ENCODE measurements around the gene ASCC1.

ASCC1 gene

DNA sequence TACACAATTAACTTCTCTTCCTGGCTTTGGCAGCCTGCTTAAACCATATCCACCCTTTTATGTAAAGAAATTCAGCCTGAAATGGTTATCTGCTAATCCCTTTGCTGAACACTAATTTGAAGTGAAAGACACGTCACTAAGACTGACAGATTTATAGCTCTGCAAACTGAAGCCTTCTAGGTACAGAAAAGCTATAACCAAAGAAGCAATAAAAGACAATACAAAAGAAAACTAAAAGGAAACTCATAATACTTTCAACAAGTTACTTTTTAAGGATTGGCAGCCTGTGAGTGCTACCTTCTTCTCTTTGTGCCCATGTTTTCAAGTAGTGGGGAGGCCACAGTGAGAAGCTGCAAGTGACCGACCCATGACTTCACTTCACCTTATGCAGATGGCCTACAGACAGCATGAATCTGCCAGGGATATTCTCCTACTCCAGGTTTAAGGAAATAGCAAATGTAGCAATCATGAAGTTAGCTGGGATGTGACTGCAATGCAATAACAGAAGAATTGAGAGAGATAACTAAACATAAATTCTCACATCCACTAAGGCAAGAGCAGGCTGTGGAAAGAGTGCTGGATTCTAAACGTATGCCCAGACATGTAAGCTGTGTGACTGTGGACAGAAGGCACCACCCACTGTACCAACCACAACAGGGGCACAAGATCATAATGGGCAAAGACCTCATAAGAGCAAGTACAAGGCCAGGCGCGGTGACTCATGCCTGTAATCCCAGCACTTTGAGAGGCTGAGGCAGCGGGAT lies 117.1 kb downstream of the ASCC1 start:
- Histone ChIP-seq H3K27ac (ENCODE audit: low read depth, low read length) (no peak overlapping the region), H2BK15ac (replicated peaks; ENCODE audit: low read depth) (no peak overlapping the region), H2BK5ac (ENCODE audit: low read length) (no peak overlapping the region), H3K79me2 (ENCODE audit: control insufficient read depth, insufficient read depth, low read length) (no peaks in the 10 kb centered on the region), H3K36me3 (ENCODE audit: control insufficient read depth, insufficient read depth, low read length) (no peaks in the 10 kb centered on the region), H3K4ac (ENCODE audit: low read depth, low read length) (no peak overlapping the region), H3K4me1 (ENCODE audit: control insufficient read depth, low read depth, low read length) (no peaks in the 10 kb centered on the region), H3K4me3 (ENCODE audit: low read length) (no peak overlapping the region), H3K79me1 (ENCODE audit: low read length) (no peaks in the 10 kb centered on the region), H3K9ac (ENCODE audit: low read length) (no peak overlapping the region), H2AK5ac (ENCODE audit: low read length) (no peak overlapping the region), H3K56ac (ENCODE audit: low read length) (no peak overlapping the region), H4K8ac (ENCODE audit: low read depth, low read length) (no peak overlapping the region), H3K4me2 (ENCODE audit: low read length) (no peak overlapping the region), H3K18ac (ENCODE audit: low read length) (no peak overlapping the region), H3K23ac (ENCODE audit: low read length) (no peak overlapping the region), H3K27me3 (ENCODE audit: insufficient read depth, low read length, poor library complexity) (no peaks in the 10 kb centered on the region), H4K5ac (ENCODE audit: low read length) (no peak overlapping the region), H2BK120ac (ENCODE audit: low read depth, low read length) (no peak overlapping the region)
- WGBS (ENCODE audit: extremely low coverage, insufficient coverage, low lambda C conversion rate), result no CpG with 5 or more reads among the region's 6 CpGs
- DNase-seq, result no peak

DNA sequence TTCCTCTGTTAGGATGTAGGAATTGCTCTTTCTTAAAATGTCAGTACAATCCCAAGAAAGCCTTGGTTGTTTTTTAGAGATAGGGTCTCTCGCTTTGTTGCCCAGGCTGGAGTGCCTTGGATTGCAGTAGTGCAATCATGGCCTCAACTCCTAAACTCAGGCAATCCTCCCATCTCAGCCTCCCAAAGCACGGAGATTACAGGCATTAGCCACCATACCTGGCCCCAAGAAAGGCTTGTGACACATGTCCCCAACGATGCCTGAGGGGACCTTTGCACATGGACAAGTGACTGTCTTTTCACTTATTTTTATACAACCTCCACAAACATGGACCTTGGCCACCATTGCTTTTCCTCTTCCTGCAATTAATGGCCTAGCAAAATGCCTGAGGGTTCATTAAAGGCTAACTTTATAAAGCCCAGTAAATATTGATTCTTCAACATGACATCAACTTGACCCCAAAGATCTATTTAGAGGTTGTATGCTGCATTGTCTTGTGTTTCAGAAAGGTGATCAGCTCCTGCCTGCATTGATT lies 117.7 kb downstream of the ASCC1 start:
- H3K79me1 ChIP-seq (ENCODE audit: low read length), result no peaks in the 10 kb centered on the region
- no peak overlapping the region for H3K27ac ChIP-seq (ENCODE audit: low read depth, low read length)
- WGBS (ENCODE audit: extremely low coverage, insufficient coverage, low lambda C conversion rate), result no CpG with 5 or more reads among the region's 3 CpGs
- H3K23ac ChIP-seq (ENCODE audit: low read length), result no peak overlapping the region
- no peak overlapping the region for H3K4ac ChIP-seq (ENCODE audit: low read depth, low read length)
- H2AK5ac ChIP-seq (ENCODE audit: low read length), result no peak overlapping the region
- no peak overlapping the region for H3K18ac ChIP-seq (ENCODE audit: low read length)
- no peak overlapping the region for H3K9ac ChIP-seq (ENCODE audit: low read length)
- H3K79me2 ChIP-seq (ENCODE audit: control insufficient read depth, insufficient read depth, low read length), result no peaks in the 10 kb centered on the region
- no peak overlapping the region for H3K4me2 ChIP-seq (ENCODE audit: low read length)
- no peak overlapping the region for H3K56ac ChIP-seq (ENCODE audit: low read length)
- DNase-seq, result no peak
- H4K8ac ChIP-seq (ENCODE audit: low read depth, low read length), result no peak overlapping the region
- no peak overlapping the region for H3K4me3 ChIP-seq (ENCODE audit: low read length)
- H2BK5ac ChIP-seq (ENCODE audit: low read length), result no peak overlapping the region
- no peaks in the 10 kb centered on the region for H3K4me1 ChIP-seq (ENCODE audit: control insufficient read depth, low read depth, low read length)
- no peak overlapping the region for H2BK120ac ChIP-seq (ENCODE audit: low read depth, low read length)
- H3K27me3 ChIP-seq (ENCODE audit: insufficient read depth, low read length, poor library complexity), result no peaks in the 10 kb centered on the region
- H3K36me3 ChIP-seq (ENCODE audit: control insufficient read depth, insufficient read depth, low read length), result no peaks in the 10 kb centered on the region
- no peak overlapping the region for H2BK15ac ChIP-seq (replicated peaks; ENCODE audit: low read depth)
- H4K5ac ChIP-seq (ENCODE audit: low read length), result no peak overlapping the region

- no peaks in the 10 kb centered on the region for H3K79me1 ChIP-seq (ENCODE audit: low read length)
- H3K27me3 ChIP-seq (ENCODE audit: insufficient read depth, low read length, poor library complexity), result no peaks in the 10 kb centered on the region
- no peak for DNase-seq
- H3K4me1 ChIP-seq (ENCODE audit: control insufficient read depth, low read depth, low read length), result no peaks in the 10 kb centered on the region
- no peak overlapping the region for H4K8ac ChIP-seq (ENCODE audit: low read depth, low read length)
- no peak overlapping the region for H3K4ac ChIP-seq (ENCODE audit: low read depth, low read length)
- no peaks in the 10 kb centered on the region for H3K36me3 ChIP-seq (ENCODE audit: control insufficient read depth, insufficient read depth, low read length)
- H2BK15ac ChIP-seq (replicated peaks; ENCODE audit: low read depth), result no peak overlapping the region
- H3K18ac ChIP-seq (ENCODE audit: low read length), result no peak overlapping the region
- H3K9ac ChIP-seq (ENCODE audit: low read length), result no peak overlapping the region
- H2BK120ac ChIP-seq (ENCODE audit: low read depth, low read length), result no peak overlapping the region
- no peak overlapping the region for H3K56ac ChIP-seq (ENCODE audit: low read length)
- no peak overlapping the region for H3K4me3 ChIP-seq (ENCODE audit: low read length)
- no peaks in the 10 kb centered on the region for H3K79me2 ChIP-seq (ENCODE audit: control insufficient read depth, insufficient read depth, low read length)
- no peak overlapping the region for H2BK5ac ChIP-seq (ENCODE audit: low read length)
- no peak overlapping the region for H3K23ac ChIP-seq (ENCODE audit: low read length)
- H3K4me2 ChIP-seq (ENCODE audit: low read length), result no peak overlapping the region
- H4K5ac ChIP-seq (ENCODE audit: low read length), result no peak overlapping the region
- no peak overlapping the region for H3K27ac ChIP-seq (ENCODE audit: low read depth, low read length)
- WGBS (ENCODE audit: extremely low coverage, insufficient coverage, low lambda C conversion rate), result no CpG with 5 or more reads among the region's 9 CpGs
- no peak overlapping the region for H2AK5ac ChIP-seq (ENCODE audit: low read length)
These were observed 118.4 kb downstream of the ASCC1 start for GRCh38 chr10:72097448-72098300.

- Histone ChIP-seq H2BK120ac (ENCODE audit: low read depth, low read length) (no peak overlapping the region), H3K4me3 (ENCODE audit: low read length) (no peak overlapping the region), H2BK15ac (replicated peaks; ENCODE audit: low read depth) (no peak overlapping the region), H3K4ac (ENCODE audit: low read depth, low read length) (no peak overlapping the region), H3K4me1 (ENCODE audit: control insufficient read depth, low read depth, low read length) (no peaks in the 10 kb centered on the region), H3K23ac (ENCODE audit: low read length) (no peak overlapping the region), H3K4me2 (ENCODE audit: low read length) (no peak overlapping the region), H4K8ac (ENCODE audit: low read depth, low read length) (no peak overlapping the region), H3K36me3 (ENCODE audit: control insufficient read depth, insufficient read depth, low read length) (no peaks in the 10 kb centered on the region), H3K79me2 (ENCODE audit: control insufficient read depth, insufficient read depth, low read length) (no peaks in the 10 kb centered on the region), H3K79me1 (ENCODE audit: low read length) (no peaks in the 10 kb centered on the region), H3K27me3 (ENCODE audit: insufficient read depth, low read length, poor library complexity) (no peaks in the 10 kb centered on the region), H2AK5ac (ENCODE audit: low read length) (no peak overlapping the region), H3K56ac (ENCODE audit: low read length) (no peak overlapping the region), H3K9ac (ENCODE audit: low read length) (no peak overlapping the region), H3K27ac (ENCODE audit: low read depth, low read length) (no peak overlapping the region), H4K5ac (ENCODE audit: low read length) (no peak overlapping the region), H2BK5ac (ENCODE audit: low read length) (no peak overlapping the region), H3K18ac (ENCODE audit: low read length) (no peak overlapping the region)
- WGBS (ENCODE audit: extremely low coverage, insufficient coverage, low lambda C conversion rate), result no CpG with 5 or more reads among the region's 9 CpGs
- peak; percentile 47 for DNase-seq
These were observed 119.7 kb downstream of the ASCC1 start for GRCh38 chr10:72096115-72097000.

GRCh38 chr10:72095195-72095594 lies 120.9 kb downstream of the ASCC1 start:
- H3K79me2 ChIP-seq (ENCODE audit: control insufficient read depth, insufficient read depth, low read length), result no peaks in the 10 kb centered on the region
- H3K23ac ChIP-seq (ENCODE audit: low read length), result no peak overlapping the region
- no peak overlapping the region for H3K27ac ChIP-seq (ENCODE audit: low read depth, low read length)
- H2BK5ac ChIP-seq (ENCODE audit: low read length), result no peak overlapping the region
- WGBS (ENCODE audit: extremely low coverage, insufficient coverage, low lambda C conversion rate), result no CpG with 5 or more reads among the region's 4 CpGs
- no peak overlapping the region for H3K4ac ChIP-seq (ENCODE audit: low read depth, low read length)
- no peak overlapping the region for H4K5ac ChIP-seq (ENCODE audit: low read length)
- H2BK120ac ChIP-seq (ENCODE audit: low read depth, low read length), result no peak overlapping the region
- no peak for DNase-seq
- no peaks in the 10 kb centered on the region for H3K27me3 ChIP-seq (ENCODE audit: insufficient read depth, low read length, poor library complexity)
- H3K4me2 ChIP-seq (ENCODE audit: low read length), result no peak overlapping the region
- no peak overlapping the region for H4K8ac ChIP-seq (ENCODE audit: low read depth, low read length)
- no peak overlapping the region for H2BK15ac ChIP-seq (replicated peaks; ENCODE audit: low read depth)
- H3K36me3 ChIP-seq (ENCODE audit: control insufficient read depth, insufficient read depth, low read length), result no peaks in the 10 kb centered on the region
- H3K9ac ChIP-seq (ENCODE audit: low read length), result no peak overlapping the region
- no peak overlapping the region for H2AK5ac ChIP-seq (ENCODE audit: low read length)
- no peak overlapping the region for H3K56ac ChIP-seq (ENCODE audit: low read length)
- no peaks in the 10 kb centered on the region for H3K4me1 ChIP-seq (ENCODE audit: control insufficient read depth, low read depth, low read length)
- H3K4me3 ChIP-seq (ENCODE audit: low read length), result no peak overlapping the region
- no peaks in the 10 kb centered on the region for H3K79me1 ChIP-seq (ENCODE audit: low read length)
- H3K18ac ChIP-seq (ENCODE audit: low read length), result no peak overlapping the region
